IMR-90 (cell line): Measurements from ENCODE around the gene ZFP36. TPM values are rescaled to one million over a fixed set of nuclear protein-coding genes. Genes with fewer than 3 reads are reported as not detected.
"Not testable (repeated sequence)": the region's sequence is repeated elsewhere in the genome, so short reads cannot be mapped to it uniquely, and the experiment has no call there.

Experiments used
- ATAC-seq: fragments of 200-7000 bp; cut with Tn5 transposase; 2 replicates; pipeline ENCODE4 v1.9.1; 2020; ENCODE audit warnings: low read depth, mild to moderate bottlenecking, moderate library complexity
- BruUV-seq: library from RNA; stranded (reverse); fragments of 400-500 nt; replicated peaks from 2 replicates; lab custom pipeline; 2021; lab: Mats Ljungman, UMichigan
- CTCF ChIA-PET: fragments of 300-600 bp; formaldehyde crosslinking; extraction: SDS; loops from one replicate; lab custom pipeline; 2021; ENCODE audit warnings: antibody characterized with exemption; lab: Yijun Ruan, JAX
- POLR2A ChIA-PET: fragments of 300-600 bp; sonication (Branson Sonifier 250); formaldehyde crosslinking; loops from one replicate; lab custom pipeline; 2022; ENCODE audit warnings: antibody characterized with exemption; ENCODE audit not compliant: unreplicated experiment; lab: Charles Lee
- DNase-seq: peaks from one replicate; pipeline ENCODE4 v3.0.0; 2013
- H2AFZ ChIP-seq: replicated peaks from 2 replicates; pipeline ENCODE3; 2013; ENCODE audit warnings: low read length, mild to moderate bottlenecking; ENCODE audit not compliant: poor library complexity
- H2AK5ac ChIP-seq: 2 replicates; pipeline ENCODE4 v1.6.1; 2013; ENCODE audit warnings: low read depth, low read length, inconsistent platforms
- H2AK9ac ChIP-seq: replicated peaks from 2 replicates; pipeline ENCODE3; 2013; ENCODE audit warnings: mild to moderate bottlenecking, low read depth, low read length, moderate library complexity; ENCODE audit not compliant: poor library complexity
- H2BK120ac ChIP-seq: 2 replicates; pipeline ENCODE4 v1.6.1; 2013; ENCODE audit warnings: low read depth, low read length, inconsistent platforms
- H2BK15ac ChIP-seq: 3 replicates; pipeline ENCODE4 v1.6.1; 2013; ENCODE audit warnings: low read depth, low read length, inconsistent platforms
- H2BK20ac ChIP-seq: 2 replicates; pipeline ENCODE4 v1.6.1; 2013; ENCODE audit warnings: low read depth, mild to moderate bottlenecking, inconsistent platforms, low read length, moderate library complexity
- H2BK5ac ChIP-seq: 2 replicates; pipeline ENCODE4 v1.6.1; 2013; ENCODE audit warnings: mild to moderate bottlenecking, low read depth, low read length, inconsistent platforms; ENCODE audit not compliant: poor library complexity, severe bottlenecking
- H3K14ac ChIP-seq: replicated peaks from 2 replicates; pipeline ENCODE4 v1.6.1; 2013; ENCODE audit warnings: low read depth, low read length, inconsistent platforms
- H3K18ac ChIP-seq: 2 replicates; pipeline ENCODE4 v1.6.1; 2013; ENCODE audit warnings: low read depth, low read length, control low read depth
- H3K23ac ChIP-seq: 2 replicates; pipeline ENCODE4 v1.6.1; 2013; ENCODE audit warnings: low read depth, low read length, inconsistent platforms
- H3K27ac ChIP-seq: 2 replicates; pipeline ENCODE4 v1.5.1; 2013; ENCODE audit warnings: mild to moderate bottlenecking, control low read depth, low read length; ENCODE audit not compliant: insufficient read depth
- H3K27me3 ChIP-seq: 2 replicates; pipeline ENCODE4 v1.6.1; 2013; ENCODE audit warnings: low read length; ENCODE audit not compliant: control insufficient read depth, insufficient read depth
- H3K36me3 ChIP-seq: 2 replicates; pipeline ENCODE4 v1.6.1; 2013; ENCODE audit warnings: low read length, mixed read lengths; ENCODE audit not compliant: control insufficient read depth, insufficient read depth
- H3K4ac ChIP-seq: 2 replicates; pipeline ENCODE4 v1.6.1; 2013; ENCODE audit warnings: low read depth, low read length, inconsistent platforms
- H3K4me1 ChIP-seq: 2 replicates; pipeline ENCODE4 v1.6.1; 2013; ENCODE audit warnings: low read length, mixed read lengths; ENCODE audit not compliant: control insufficient read depth, insufficient read depth
- H3K4me2 ChIP-seq: 2 replicates; pipeline ENCODE4 v1.6.1; 2013; ENCODE audit warnings: low read depth, mild to moderate bottlenecking, control low read depth, low read length, moderate library complexity
- H3K4me3 ChIP-seq: 2 replicates; pipeline ENCODE4 v1.5.1; 2013; ENCODE audit warnings: low read depth, mild to moderate bottlenecking, control low read depth, low read length, moderate library complexity; ENCODE audit not compliant: insufficient read depth
- H3K56ac ChIP-seq: 2 replicates; pipeline ENCODE4 v1.6.1; 2013; ENCODE audit warnings: low read length, inconsistent platforms; ENCODE audit not compliant: insufficient read depth; ENCODE audit errors: extremely low read depth
- H3K79me1 ChIP-seq, 2 experiments: 2 replicates each; pipeline ENCODE4 v1.6.1; 2013; ENCODE audit warnings: low read length in 2 of 2, inconsistent platforms in 1 of 2, low read depth in 1 of 2
- H3K9ac ChIP-seq: 2 replicates; pipeline ENCODE4 v1.6.1; 2013; ENCODE audit warnings: low read depth, low read length, control low read depth
- H3K9me1 ChIP-seq: 2 replicates; pipeline ENCODE4 v1.6.1; 2013; ENCODE audit warnings: low read length, inconsistent platforms; ENCODE audit not compliant: insufficient read depth
- H3K9me3 ChIP-seq: 2 replicates; pipeline ENCODE4 v1.6.1; 2013; ENCODE audit warnings: low read length; ENCODE audit not compliant: control insufficient read depth, insufficient read depth
- H4K20me1 ChIP-seq: 2 replicates; pipeline ENCODE4 v1.6.1; 2013; ENCODE audit warnings: low read length, inconsistent platforms; ENCODE audit not compliant: insufficient read depth
- H4K5ac ChIP-seq: 2 replicates; pipeline ENCODE4 v1.6.1; 2013; ENCODE audit warnings: mild to moderate bottlenecking, low read depth, low read length, control low read depth
- H4K8ac ChIP-seq, 2 experiments: 2 replicates each; pipeline ENCODE4 v1.6.1; 2013; ENCODE audit warnings: low read depth in 2 of 2, low read length in 2 of 2, control low read depth in 1 of 2, inconsistent platforms in 1 of 2
- H4K91ac ChIP-seq: 2 replicates; pipeline ENCODE4 v1.6.1; 2013; ENCODE audit warnings: low read depth, low read length, inconsistent platforms; ENCODE audit not compliant: insufficient read depth
- MXI1 ChIP-seq: IDR thresholded peaks from 2 replicates; pipeline ENCODE4 v1.6.1; 2012; ENCODE audit warnings: low read depth, mild to moderate bottlenecking, low read length, moderate library complexity, borderline replicate concordance
- WGBS, 2 experiments: methylation state at CpG; one replicate each; pipeline versions ENCODE4 v1.1.5 to v1.1.7; 2013; ENCODE audit warnings: missing lambda C conversion rate in 2 of 2; ENCODE audit not compliant: insufficient read length in 1 of 2; ENCODE audit errors: extremely low coverage in 2 of 2; 5-methylcytosine and 5-hydroxymethylcytosine counted together
- dilution Hi-C: fragments of 300-500 bp; cut with HindIII; formaldehyde crosslinking; loops from one replicate; pipeline ENCODE4 v1.14.3; 2018; ENCODE audit warnings: low sequenced_read_pairs; ENCODE audit not compliant: unreplicated experiment
- in situ Hi-C: fragments of 300-500 bp; cut with MboI; formaldehyde crosslinking; loops from 3 replicates; pipeline ENCODE4 v1.14.3; 2019; ENCODE audit warnings: low sequenced_read_pairs, inconsistent platforms, mixed read lengths
- intact Hi-C: fragments of 100-400 bp; cut with micrococcal nuclease; formaldehyde crosslinking; loops from 2 replicates; pipeline ENCODE4 v1.10.0; 2022
- microRNA-seq, 2 experiments: library from miRNA; stranded (forward) in 1 of 2; unstranded in 1 of 2; fragments of 10-50 nt in 1 of 2; fragments of <30 nt in 1 of 2; gene quantifications in 1 of 2; microRNA quantifications in 1 of 2; one replicate each; pipeline versions ENCODE3 to v1.1.0; 2013 to 2020; ENCODE audit not compliant: insufficient read depth in 1 of 2, insufficient read length in 1 of 2, unreplicated experiment in 1 of 2
- polyA plus RNA-seq, 3 experiments: library from polyadenylated mRNA; depleted of rRNA; stranded (reverse); fragments of >200 nt; gene quantifications; 2 replicates each; pipeline ENCODE4 v1.2.3, GENCODE V29; 2012; ENCODE audit warnings: low replicate concordance in 1 of 3
- small RNA-seq, 5 experiments: library from RNA; depleted of rRNA; stranded (forward); fragments of <200 nt; gene quantifications; one replicate each; pipeline ENCODE3, GENCODE V24; 2012
- total RNA-seq: library from RNA; depleted of rRNA; stranded (reverse); fragments of >200 nt; gene quantifications from 2 replicates; pipeline ENCODE4 v1.2.3, GENCODE V29; 2012; rRNA removed

ZFP36 gene
- total and polyA plus RNA-seq, 2 of the 4 experiments (the other 2 are of a cell fraction): 1.4 to 45.0 TPM

DNA sequence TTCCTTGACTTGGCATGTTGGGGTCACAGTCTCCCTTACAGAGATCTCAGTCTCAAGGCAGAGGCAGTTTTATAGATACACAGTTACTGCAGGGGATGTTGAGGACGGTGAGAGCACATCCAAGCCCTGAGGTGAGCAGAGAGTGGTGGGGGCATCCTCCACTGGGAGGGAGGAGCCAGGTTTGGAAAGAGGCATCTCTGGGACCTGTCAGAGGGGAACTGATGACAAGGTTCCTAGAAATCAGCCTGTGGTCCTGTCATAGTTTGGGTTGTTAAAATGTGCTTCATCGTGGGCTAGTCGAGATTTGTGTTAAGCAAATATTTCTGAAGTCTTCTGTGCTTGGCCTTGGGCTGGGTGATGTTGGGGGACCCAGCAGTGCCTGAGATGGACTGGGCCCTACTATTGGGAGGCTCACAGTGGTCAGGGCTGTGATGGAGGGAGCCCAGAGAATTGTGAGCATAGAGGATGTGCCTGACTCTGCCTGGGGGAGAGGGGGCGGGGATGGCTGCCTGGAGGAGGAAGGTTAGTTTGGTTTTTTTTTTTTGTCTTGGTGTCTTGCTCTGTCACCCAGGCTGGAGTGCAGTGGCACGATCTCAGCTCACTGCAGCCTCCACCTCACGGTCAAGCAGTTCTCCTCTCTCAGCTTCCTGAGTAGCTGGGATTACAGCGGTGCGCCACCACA is 42.6 kb downstream of the ZFP36 start (continued):
- no peak for TF ChIP-seq MXI1

DNA sequence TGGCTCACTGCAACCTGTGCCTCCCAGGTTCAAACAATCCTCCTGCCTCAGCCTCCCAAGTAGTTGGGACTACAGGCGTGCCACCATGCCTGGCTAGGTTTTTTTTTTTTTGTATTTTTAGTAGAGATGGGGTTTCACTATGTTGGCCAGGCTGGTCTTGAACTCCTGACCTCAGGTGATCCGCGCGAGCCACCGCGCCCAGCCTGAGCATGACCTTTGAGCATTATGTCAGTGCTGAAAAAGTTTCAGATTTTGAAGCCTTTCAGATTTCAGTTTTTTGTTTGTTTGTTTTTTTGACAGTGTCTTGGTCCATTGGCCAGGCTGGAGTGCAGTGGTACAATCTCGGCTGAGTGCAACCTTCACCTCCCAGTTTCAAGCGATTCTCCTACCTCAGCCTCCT is 44.6 kb downstream of the ZFP36 start:
- H2BK5ac ChIP-seq, intact Hi-C loops, BruUV-seq: not testable (repeated sequence)

More for the DNA sequence above, 44.6 kb downstream of the ZFP36 start:
- H4K5ac ChIP-seq, H2AK9ac ChIP-seq, H3K4me2 ChIP-seq, H3K9ac ChIP-seq, POLR2A ChIA-PET, H3K4me3 ChIP-seq, H2BK15ac ChIP-seq, H4K8ac ChIP-seq, CTCF ChIA-PET, H3K18ac ChIP-seq, H3K4me1 ChIP-seq, H3K27ac ChIP-seq, H3K56ac ChIP-seq, H2BK120ac ChIP-seq, in situ Hi-C loops, H2AK5ac ChIP-seq, dilution Hi-C loops, DNase-seq, H3K4ac ChIP-seq, H3K27me3 ChIP-seq, H2BK20ac ChIP-seq, ATAC-seq, H4K91ac ChIP-seq, H3K23ac ChIP-seq, H3K9me3 ChIP-seq, H3K14ac ChIP-seq, H2AFZ ChIP-seq: not testable (repeated sequence)
- 100% methylated on average over 2 of the region's 8 CpGs; no CpG with 5 or more reads in 1 of the 2 experiments for WGBS, 2 experiments
- H3K9me1 ChIP-seq: peaks cover 21% of the 10 kb centered on the region
- H3K36me3 ChIP-seq: peaks cover 35% of the 10 kb centered on the region
- H3K79me1 ChIP-seq: peaks cover 23 to 70% of the 10 kb centered on the region in 2 experiments
- peaks cover 61% of the 10 kb centered on the region for H4K20me1 ChIP-seq

Small RNA genes within 50 kb of the gene (microRNA-seq; reads per million reads assigned to microRNA genes)
- 0 reads per million in 2 experiments for gene MIR4530 (ENCODE audit: insufficient read depth in 1 of 2, insufficient read length in 1 of 2, unreplicated experiment in 1 of 2)
- not detected for gene RN7SL566P (ENCODE audit: insufficient read depth, insufficient read length)

Small RNA genes within 50 kb of the gene (small RNA-seq; reads per million reads assigned to genes)
- gene MIR4530: 0 reads per million in 5 experiments
- 0 reads per million in 5 experiments for gene RN7SL566P

Other genes starting within 250 kb of the ZFP36 start
- gene NCCRP1, start 209.9 kb upstream of the ZFP36 start, total RNA-seq: not detected in 2 replicates
- gene NCCRP1, start 209.9 kb upstream of the ZFP36 start, polyA plus RNA-seq (2012; rRNA removed): not detected in 2 replicates
- not detected in 2 replicates for gene SYCN, start 202.6 kb upstream of the ZFP36 start, total RNA-seq
- not detected in 2 replicates for gene SYCN, start 202.6 kb upstream of the ZFP36 start, polyA plus RNA-seq (2012; rRNA removed)
- gene IFNL3, start 161.8 kb upstream of the ZFP36 start, total RNA-seq: not detected in 2 replicates
- gene IFNL3, start 161.8 kb upstream of the ZFP36 start, polyA plus RNA-seq (2012; rRNA removed): not detected in 2 replicates
- gene IFNL4, start 158.0 kb upstream of the ZFP36 start, total RNA-seq: not detected in 2 replicates
- not detected in 2 replicates for gene IFNL4, start 158.0 kb upstream of the ZFP36 start, polyA plus RNA-seq (2012; rRNA removed)
- not detected in 2 replicates for gene IFNL2, start 138.5 kb upstream of the ZFP36 start, total RNA-seq
- gene IFNL2, start 138.5 kb upstream of the ZFP36 start, polyA plus RNA-seq (2012; rRNA removed): not detected in 2 replicates
- gene IFNL1, start 110.4 kb upstream of the ZFP36 start, total RNA-seq: not detected in 2 replicates
- gene IFNL1, start 110.4 kb upstream of the ZFP36 start, polyA plus RNA-seq (2012; rRNA removed): not detected in 2 replicates
- under 0.01 TPM in 2 replicates for gene LRFN1, start 86.0 kb upstream of the ZFP36 start, total RNA-seq
- gene LRFN1, start 86.0 kb upstream of the ZFP36 start, polyA plus RNA-seq (2012; rRNA removed): 0.47 and 0.48 TPM in 2 replicates
- 0.28 TPM in 1 of 2 replicates, not detected in the other for gene GMFG, start 70.8 kb upstream of the ZFP36 start, total RNA-seq
- gene GMFG, start 70.8 kb upstream of the ZFP36 start, polyA plus RNA-seq (2012; rRNA removed): 0.33 and 0.55 TPM in 2 replicates
- 18.3 and 19.2 TPM in 2 replicates for gene SAMD4B, start 64.4 kb upstream of the ZFP36 start, total RNA-seq
- gene SAMD4B, start 64.4 kb upstream of the ZFP36 start, polyA plus RNA-seq (2012; rRNA removed): 97.2 and 119 TPM in 2 replicates
- gene PAF1, start 15.7 kb upstream of the ZFP36 start, total RNA-seq: 45.7 and 57.8 TPM in 2 replicates
- gene PAF1, start 15.7 kb upstream of the ZFP36 start, polyA plus RNA-seq (2012; rRNA removed): 54.3 and 61.6 TPM in 2 replicates
- 15.6 and 17.6 TPM in 2 replicates for gene MED29, start 15.5 kb upstream of the ZFP36 start, total RNA-seq
- 26.9 and 28.8 TPM in 2 replicates for gene MED29, start 15.5 kb upstream of the ZFP36 start, polyA plus RNA-seq (2012; rRNA removed)
- gene PLEKHG2, start 5.8 kb downstream of the ZFP36 start, total RNA-seq: 6.5 and 7.8 TPM in 2 replicates
- 28.3 and 33.2 TPM in 2 replicates for gene PLEKHG2, start 5.8 kb downstream of the ZFP36 start, polyA plus RNA-seq (2012; rRNA removed)
- gene RPS16, start 29.1 kb downstream of the ZFP36 start, total RNA-seq: 320 and 410 TPM in 2 replicates
- gene RPS16, start 29.1 kb downstream of the ZFP36 start, polyA plus RNA-seq (2012; rRNA removed): 3,500 and 3,524 TPM in 2 replicates
- 75.3 and 86.9 TPM in 2 replicates for gene SUPT5H, start 38.7 kb downstream of the ZFP36 start, total RNA-seq
- 116 and 117 TPM in 2 replicates for gene SUPT5H, start 38.7 kb downstream of the ZFP36 start, polyA plus RNA-seq (2012; rRNA removed)
- gene TIMM50, start 74.0 kb downstream of the ZFP36 start, total RNA-seq: 52.0 and 53.3 TPM in 2 replicates
- gene TIMM50, start 74.0 kb downstream of the ZFP36 start, polyA plus RNA-seq (2012; rRNA removed): 76.8 and 89.9 TPM in 2 replicates
- gene DLL3, start 92.1 kb downstream of the ZFP36 start, total RNA-seq: 0.28 and 0.36 TPM in 2 replicates
- 1.3 and 1.9 TPM in 2 replicates for gene DLL3, start 92.1 kb downstream of the ZFP36 start, polyA plus RNA-seq (2012; rRNA removed)
- gene SELENOV, start 108.3 kb downstream of the ZFP36 start, total RNA-seq: not detected in 2 replicates
- not detected in 2 replicates for gene SELENOV, start 108.3 kb downstream of the ZFP36 start, polyA plus RNA-seq (2012; rRNA removed)
- 2.7 and 4.2 TPM in 2 replicates for gene EID2B, start 126.0 kb downstream of the ZFP36 start, total RNA-seq
- gene EID2B, start 126.0 kb downstream of the ZFP36 start, polyA plus RNA-seq (2012; rRNA removed): 2.3 and 2.5 TPM in 2 replicates
- 5.7 and 6.9 TPM in 2 replicates for gene EID2, start 133.3 kb downstream of the ZFP36 start, total RNA-seq
- gene EID2, start 133.3 kb downstream of the ZFP36 start, polyA plus RNA-seq (2012; rRNA removed): 9.8 and 10.4 TPM in 2 replicates
- not detected in 2 replicates for gene LGALS13, start 195.7 kb downstream of the ZFP36 start, total RNA-seq
- not detected in 2 replicates for gene LGALS13, start 195.7 kb downstream of the ZFP36 start, polyA plus RNA-seq (2012; rRNA removed)
- not detected in 2 replicates for gene LGALS16, start 249.1 kb downstream of the ZFP36 start, total RNA-seq
- not detected in 2 replicates for gene LGALS16, start 249.1 kb downstream of the ZFP36 start, polyA plus RNA-seq (2012; rRNA removed)